Activated CD8-positive, alpha-beta T cell treated with anti-CD3 and anti-CD28 coated beads for 36 hours (primary cell): ENCODE measurements around the gene MRFAP1L1. TPM values are rescaled to one million over a fixed set of nuclear protein-coding genes. Genes with fewer than 3 reads are reported as not detected.

Experiments used
- ATAC-seq: fragments of 200-7000 bp; cut with Tn5 transposase; one replicate; pipeline ENCODE4 v1.10.0; 2021; ENCODE audit warnings: mild to moderate bottlenecking, moderate library complexity
- CTCF ChIA-PET: fragments of 350-600 bp; sonication (Branson Sonifier 250); formaldehyde crosslinking; loops from one replicate; lab custom pipeline; 2021; ENCODE audit warnings: antibody characterized with exemption; lab: Charles Lee
- POLR2A ChIA-PET: fragments of 350-600 bp; sonication (Branson Sonifier 250); formaldehyde crosslinking; loops from one replicate; lab custom pipeline; 2021; ENCODE audit warnings: antibody characterized with exemption; lab: Charles Lee
- DNase-seq: peaks from one replicate; pipeline ENCODE4 v3.0.0-alpha.2; 2020
- H3K27ac Mint-ChIP-seq: one replicate; pipeline ENCODE4 v1.8.0; 2021; ENCODE audit warnings: mild to moderate bottlenecking, mixed read lengths
- H3K27me3 Mint-ChIP-seq: one replicate; pipeline ENCODE4 v1.8.0; 2021; ENCODE audit warnings: mixed read lengths
- H3K36me3 Mint-ChIP-seq: one replicate; pipeline ENCODE4 v1.8.0; 2021; ENCODE audit warnings: low read depth, mixed read lengths
- H3K4me1 Mint-ChIP-seq: one replicate; pipeline ENCODE4 v1.8.0; 2021; ENCODE audit warnings: low read depth, mixed read lengths
- H3K4me3 Mint-ChIP-seq: one replicate; pipeline ENCODE4 v1.8.0; 2021; ENCODE audit warnings: mild to moderate bottlenecking, moderate library complexity, mixed read lengths
- H3K9me3 Mint-ChIP-seq: one replicate; pipeline ENCODE4 v1.8.0; 2021; ENCODE audit warnings: mixed read lengths
- CTCF ChIP-seq: fragments of 200-600 bp; IDR thresholded peaks from one replicate; pipeline ENCODE4 v1.8.0; 2022; ENCODE audit warnings: antibody characterized with exemption, mild to moderate bottlenecking
- intact Hi-C: fragments of 100-400 bp; cut with micrococcal nuclease; formaldehyde crosslinking; loops from one replicate; pipeline ENCODE4 v1.10.0; 2022
- total RNA-seq, 2 experiments: library from RNA; stranded (reverse); gene quantifications; one replicate each; pipeline ENCODE4 v1.2.3, GENCODE V29; 2021

MRFAP1L1 gene
- total RNA-seq, 2 experiments from 2014 or later = 36.7 to 39.2 TPM

GRCh38 chr4:6753891-6754290 is 44.2 kb upstream of the MRFAP1L1 start:
- TF ChIP-seq CTCF = no peak
- POLR2A ChIA-PET = no interaction called here
- Mint-ChIP-seq H3K4me1 (peaks cover 12% of the 10 kb centered on the region), H3K27me3 (no peaks in the 10 kb centered on the region), H3K36me3 (no peaks in the 10 kb centered on the region), H3K4me3 (no peak overlapping the region), H3K9me3 (no peaks in the 10 kb centered on the region), H3K27ac (no peak overlapping the region)
- DNase-seq (no peak), ATAC-seq (no peak)
- intact Hi-C loops = no loop called here
- CTCF ChIA-PET = no interaction called here

GRCh38 chr4:6753103-6753560 is 43.5 kb upstream of the MRFAP1L1 start:
- H3K36me3 Mint-ChIP-seq = no peaks in the 10 kb centered on the region
- H3K4me1 Mint-ChIP-seq = peaks cover 12% of the 10 kb centered on the region
- ChIA-PET CTCF (no interaction called here), POLR2A (no interaction called here)
- H3K4me3 Mint-ChIP-seq = no peak overlapping the region
- no peak for DNase-seq
- H3K27ac Mint-ChIP-seq = no peak overlapping the region
- no peaks in the 10 kb centered on the region for H3K9me3 Mint-ChIP-seq
- TF ChIP-seq CTCF = no peak
- ATAC-seq = no peak
- no peaks in the 10 kb centered on the region for H3K27me3 Mint-ChIP-seq
- intact Hi-C loops = no loop called here

DNA sequence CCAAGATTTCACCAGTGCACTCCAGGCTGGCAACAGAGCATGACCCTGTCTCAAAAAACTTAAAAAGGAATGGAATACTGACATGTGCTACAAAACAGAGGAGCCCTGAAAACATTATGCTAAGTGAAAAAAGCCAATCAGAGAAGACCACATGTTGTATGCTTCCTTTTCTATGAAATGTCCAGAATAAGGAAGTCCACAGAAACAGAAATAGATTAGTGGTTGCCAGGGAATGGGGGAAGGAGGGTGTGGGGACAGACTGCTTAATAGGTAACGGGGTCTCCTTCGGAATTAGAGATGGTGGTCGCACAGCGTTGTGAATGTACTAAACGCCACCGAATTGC is 42.8 kb upstream of the MRFAP1L1 start:
- TF ChIP-seq CTCF = no peak
- ChIA-PET CTCF (interaction anchor here (1.8 kb wide), 1 partner anchor 121 kb away, joined by 7 read pairs; no protein-coding TSS in a partner anchor), POLR2A (interaction anchor here (0.5 kb wide), 1 partner anchor 11 kb away, joined by 3 read pairs; no protein-coding TSS in a partner anchor)
- H3K27me3 Mint-ChIP-seq = no peaks in the 10 kb centered on the region
- peaks cover 12% of the 10 kb centered on the region for H3K4me1 Mint-ChIP-seq
- no peak overlapping the region for H3K4me3 Mint-ChIP-seq
- intact Hi-C loops = no loop called here
- DNase-seq (no peak), ATAC-seq (no peak)
- H3K36me3 Mint-ChIP-seq = no peaks in the 10 kb centered on the region
- peak overlapping the region; percentile 30 for H3K27ac Mint-ChIP-seq
- H3K9me3 Mint-ChIP-seq = no peaks in the 10 kb centered on the region

DNA sequence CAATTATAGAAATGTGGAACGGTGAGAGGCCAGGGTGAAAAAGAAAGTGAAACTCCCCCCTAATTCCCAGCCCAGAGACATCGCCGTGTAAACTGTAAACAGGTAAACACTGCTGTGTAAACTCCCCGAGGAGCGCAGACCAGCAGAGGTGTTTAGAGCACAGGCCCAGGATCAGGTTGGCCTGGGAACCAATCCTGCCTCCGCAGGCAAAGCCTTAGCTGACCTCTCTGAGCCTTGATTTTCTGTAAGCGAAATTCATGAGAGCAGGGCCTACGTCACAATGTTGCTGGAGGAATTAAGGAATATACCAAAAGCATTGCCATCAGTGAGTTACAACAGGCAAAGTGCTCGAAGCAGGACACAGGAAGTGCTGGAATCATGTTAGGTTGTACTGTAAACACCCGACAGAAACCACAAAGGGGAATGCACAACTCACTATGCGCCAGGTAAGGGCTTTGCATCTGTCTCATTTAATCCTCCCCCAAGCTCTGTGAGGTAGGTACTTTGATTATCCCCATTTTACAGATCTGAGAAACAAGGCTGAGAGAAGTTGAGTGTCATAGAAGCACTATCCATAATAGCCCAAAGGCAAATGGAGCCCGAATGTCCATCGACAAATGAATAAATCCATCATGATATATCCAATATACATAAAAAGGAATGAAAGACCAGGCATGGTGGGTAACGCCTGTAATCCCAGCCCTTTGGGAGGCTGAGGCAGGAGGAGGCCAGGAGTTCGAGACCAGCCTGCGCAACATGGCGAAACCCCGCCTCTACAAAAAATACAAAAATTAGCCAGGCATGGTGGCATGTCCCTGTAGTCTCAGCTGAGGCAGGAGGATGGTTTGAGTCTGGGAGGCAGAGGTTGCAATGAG is 42.2 kb upstream of the MRFAP1L1 start:
- Mint-ChIP-seq H3K27me3 (no peaks in the 10 kb centered on the region), H3K36me3 (no peaks in the 10 kb centered on the region), H3K4me1 (peaks cover 12% of the 10 kb centered on the region), H3K27ac (peak overlapping the region; percentile 83), H3K4me3 (peak overlapping the region; percentile 72), H3K9me3 (no peaks in the 10 kb centered on the region)
- POLR2A ChIA-PET = interaction anchor here (0.5 kb wide), 1 partner anchor 11 kb away, joined by 3 read pairs; no protein-coding TSS in a partner anchor
- intact Hi-C loops = no loop called here
- ATAC-seq (peak; percentile 70), DNase-seq (no peak)
- CTCF ChIA-PET = interaction anchor here (1.8 kb wide), 1 partner anchor 121 kb away, joined by 7 read pairs; no protein-coding TSS in a partner anchor
- TF ChIP-seq CTCF = no peak
